Neural cell (in vitro differentiated cells): ENCODE data around the gene RBM17. TPM values are rescaled to one million over a fixed set of nuclear protein-coding genes. Genes with fewer than 3 reads are reported as not detected.

Experiments
- H2AFZ ChIP-seq: fragments of 200-600, 300-800 bp; sonication (generic), shearing (Covaris generic); 2 replicates; pipeline ENCODE4 v1.6.0; 2014; ENCODE audit warnings: low read depth, mild to moderate bottlenecking, antibody characterized with exemption, low read length, moderate library complexity
- H3F3A ChIP-seq: fragments of 200-600 bp; shearing (Covaris generic); 2 replicates; pipeline ENCODE4 v1.6.1; 2016; ENCODE audit warnings: mild to moderate bottlenecking, moderate library complexity, mixed read lengths, antibody characterized with exemption, low read length; ENCODE audit not compliant: insufficient read depth, poor library complexity, severe bottlenecking
- H3K27ac ChIP-seq: fragments of 200-600, 300-800 bp; sonication (generic), shearing (Covaris generic); 2 replicates; pipeline ENCODE4 v1.5.1; 2014; ENCODE audit warnings: mild to moderate bottlenecking, low read length, moderate library complexity
- H3K27me3 ChIP-seq: fragments of 300-800, 200-600 bp; sonication (generic), shearing (Covaris generic); 2 replicates; pipeline ENCODE4 v1.6.0; 2014; ENCODE audit warnings: mild to moderate bottlenecking, low read depth, low read length, moderate library complexity; ENCODE audit not compliant: insufficient read depth
- H3K36me3 ChIP-seq: fragments of 300-800, 200-600 bp; sonication (generic), shearing (Covaris generic); 2 replicates; pipeline ENCODE4 v1.5.1; 2014; ENCODE audit warnings: mild to moderate bottlenecking, antibody characterized with exemption, low read length, moderate library complexity; ENCODE audit not compliant: insufficient read depth
- H3K4me2 ChIP-seq: fragments of 300-800, 200-600 bp; sonication (generic), shearing (Covaris generic); 2 replicates; pipeline ENCODE4 v1.6.0; 2014; ENCODE audit warnings: mild to moderate bottlenecking, low read length
- H3K4me3 ChIP-seq: fragments of 300-800, 200-600 bp; sonication (generic), shearing (Covaris generic); 2 replicates; pipeline ENCODE4 v1.5.1; 2014; ENCODE audit warnings: mild to moderate bottlenecking, low read length, moderate library complexity
- H3K79me2 ChIP-seq: fragments of 200-600 bp; shearing (Covaris generic); replicated peaks from 2 replicates; pipeline ENCODE4 v1.6.0; 2014; ENCODE audit warnings: mild to moderate bottlenecking, low read length, moderate library complexity; ENCODE audit not compliant: insufficient read depth
- H3K9ac ChIP-seq: fragments of 300-800, 200-600 bp; sonication (generic), shearing (Covaris generic); 2 replicates; pipeline ENCODE4 v1.6.1; 2016; ENCODE audit warnings: mild to moderate bottlenecking, low read length, mixed read lengths
- H3K9me2 ChIP-seq: fragments of 200-600 bp; shearing (Covaris generic); 2 replicates; pipeline ENCODE4 v1.6.1; 2016; ENCODE audit warnings: mild to moderate bottlenecking, low read length, mixed read lengths; ENCODE audit not compliant: insufficient read depth
- H3K9me3 ChIP-seq: fragments of 200-600, 300-800 bp; sonication (generic), shearing (Covaris generic); 2 replicates; pipeline ENCODE4 v1.6.1; 2016; ENCODE audit warnings: mild to moderate bottlenecking, mixed run types, low read length, moderate library complexity, mixed read lengths
- H4K20me1 ChIP-seq: fragments of 200-600 bp; shearing (Covaris generic); 2 replicates; pipeline ENCODE4 v1.6.1; 2016; ENCODE audit warnings: mild to moderate bottlenecking, mixed run types; ENCODE audit not compliant: insufficient read depth
- EP300 ChIP-seq: fragments of 450-650 bp; conservative IDR thresholded peaks from 2 replicates; pipeline ENCODE4 v1.6.1; 2014; ENCODE audit warnings: antibody characterized with exemption, mild to moderate bottlenecking, moderate library complexity; ENCODE audit not compliant: poor library complexity, severe bottlenecking
- EZH2 ChIP-seq: fragments of 200-600, 300-800 bp; shearing (Covaris generic), sonication (generic); IDR thresholded peaks from 2 replicates; pipeline ENCODE4 v1.6.1; 2014; ENCODE audit warnings: antibody characterized with exemption, low read length, borderline replicate concordance, mild to moderate bottlenecking; ENCODE audit not compliant: insufficient read depth, poor library complexity, severe bottlenecking
- MXI1 ChIP-seq: fragments of 450-650 bp; conservative IDR thresholded peaks from 2 replicates; pipeline ENCODE4 v1.6.1; 2014; ENCODE audit warnings: antibody characterized with exemption, mild to moderate bottlenecking; ENCODE audit not compliant: poor library complexity, severe bottlenecking
- POLR2AphosphoS5 ChIP-seq: IDR thresholded peaks from 2 replicates; pipeline ENCODE4 v1.6.1; 2012
- RAD21 ChIP-seq: fragments of 450-650 bp; conservative IDR thresholded peaks from 2 replicates; pipeline ENCODE4 v1.6.1; 2014; ENCODE audit warnings: antibody characterized with exemption, mild to moderate bottlenecking, moderate library complexity
- SMC3 ChIP-seq: fragments of 450-650 bp; conservative IDR thresholded peaks from 2 replicates; pipeline ENCODE4 v1.6.1; 2014; ENCODE audit warnings: antibody characterized with exemption, mild to moderate bottlenecking, moderate library complexity; ENCODE audit not compliant: poor library complexity
- TAF1 ChIP-seq: IDR thresholded peaks from 2 replicates; pipeline ENCODE4 v1.6.1; 2012; ENCODE audit warnings: low read depth
- polyA plus RNA-seq: library from polyadenylated mRNA; depleted of rRNA; stranded (reverse); fragments of >200 nt; gene quantifications from 2 replicates; pipeline ENCODE4 v1.2.3, GENCODE V29; 2014
- TF ChIP-seq, protein P1 (sequence below): fragments of 450-650 bp; IDR thresholded peaks from 2 replicates; pipeline ENCODE4 v1.5.1; 2014; ENCODE audit warnings: antibody characterized with exemption, mild to moderate bottlenecking, moderate library complexity; ENCODE audit not compliant: poor library complexity, severe bottlenecking
- TF ChIP-seq, protein P2 (sequence below): IDR thresholded peaks from 2 replicates; pipeline ENCODE4 v1.6.1; 2012; ENCODE audit warnings: borderline replicate concordance

Gene RBM17
- polyA plus RNA-seq, 1 donor from 2014 or later = 109 TPM

DNA sequence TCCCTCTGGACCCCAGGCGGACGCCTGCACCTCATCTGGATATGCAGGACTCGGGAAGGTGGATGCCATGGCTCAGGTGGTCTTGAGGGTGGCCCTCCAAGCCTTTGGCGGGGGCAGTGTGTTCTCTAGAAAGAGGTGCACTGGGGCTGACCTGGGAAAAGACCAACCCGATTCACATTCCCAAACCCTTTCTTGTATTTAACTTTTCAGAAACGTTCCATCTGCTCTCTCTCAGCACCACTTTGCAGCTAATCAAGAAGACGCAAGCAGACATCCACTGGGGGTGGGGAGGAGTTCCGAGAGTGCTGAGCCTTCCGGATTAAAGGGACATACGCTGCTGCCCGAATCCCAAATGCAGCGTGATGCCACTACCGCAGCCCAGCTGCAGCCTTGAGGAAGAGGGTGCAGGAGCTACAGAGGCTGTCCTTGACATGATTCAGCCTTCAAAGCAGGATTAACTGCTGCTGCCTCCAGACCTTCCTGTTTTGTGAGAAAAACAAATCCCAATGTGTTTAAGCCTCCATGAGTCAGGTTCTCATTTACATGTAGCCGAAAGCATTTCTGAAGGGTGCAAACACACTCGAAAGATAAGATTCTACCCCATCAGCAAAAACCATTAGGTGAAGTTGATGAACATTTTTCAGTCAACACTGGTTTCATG, 39.9 kb downstream of the RBM17 start:
- Histone ChIP-seq H3K36me3 (no peaks in the 10 kb centered on the region), H3K4me3 (no peak overlapping the region), H3K27ac (no peak overlapping the region), H3K9me3 (no peaks in the 10 kb centered on the region), H3K9me2 (no peaks in the 10 kb centered on the region), H3K79me2 (no peaks in the 10 kb centered on the region), H3K9ac (no peak overlapping the region), H3K27me3 (no peaks in the 10 kb centered on the region), H2AFZ (no peak overlapping the region), H3F3A (no peaks in the 10 kb centered on the region), H4K20me1 (no peaks in the 10 kb centered on the region), H3K4me2 (no peak overlapping the region)
- TF ChIP-seq EP300 (no peak), TAF1 (no peak), RAD21 (no peak), EZH2 (no peak), POLR2AphosphoS5 (no peak), MXI1 (no peak), SMC3 (no peak)
- TF ChIP-seq, protein P1, sequence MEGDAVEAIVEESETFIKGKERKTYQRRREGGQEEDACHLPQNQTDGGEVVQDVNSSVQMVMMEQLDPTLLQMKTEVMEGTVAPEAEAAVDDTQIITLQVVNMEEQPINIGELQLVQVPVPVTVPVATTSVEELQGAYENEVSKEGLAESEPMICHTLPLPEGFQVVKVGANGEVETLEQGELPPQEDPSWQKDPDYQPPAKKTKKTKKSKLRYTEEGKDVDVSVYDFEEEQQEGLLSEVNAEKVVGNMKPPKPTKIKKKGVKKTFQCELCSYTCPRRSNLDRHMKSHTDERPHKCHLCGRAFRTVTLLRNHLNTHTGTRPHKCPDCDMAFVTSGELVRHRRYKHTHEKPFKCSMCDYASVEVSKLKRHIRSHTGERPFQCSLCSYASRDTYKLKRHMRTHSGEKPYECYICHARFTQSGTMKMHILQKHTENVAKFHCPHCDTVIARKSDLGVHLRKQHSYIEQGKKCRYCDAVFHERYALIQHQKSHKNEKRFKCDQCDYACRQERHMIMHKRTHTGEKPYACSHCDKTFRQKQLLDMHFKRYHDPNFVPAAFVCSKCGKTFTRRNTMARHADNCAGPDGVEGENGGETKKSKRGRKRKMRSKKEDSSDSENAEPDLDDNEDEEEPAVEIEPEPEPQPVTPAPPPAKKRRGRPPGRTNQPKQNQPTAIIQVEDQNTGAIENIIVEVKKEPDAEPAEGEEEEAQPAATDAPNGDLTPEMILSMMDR = no peak
- TF ChIP-seq, protein P2, sequence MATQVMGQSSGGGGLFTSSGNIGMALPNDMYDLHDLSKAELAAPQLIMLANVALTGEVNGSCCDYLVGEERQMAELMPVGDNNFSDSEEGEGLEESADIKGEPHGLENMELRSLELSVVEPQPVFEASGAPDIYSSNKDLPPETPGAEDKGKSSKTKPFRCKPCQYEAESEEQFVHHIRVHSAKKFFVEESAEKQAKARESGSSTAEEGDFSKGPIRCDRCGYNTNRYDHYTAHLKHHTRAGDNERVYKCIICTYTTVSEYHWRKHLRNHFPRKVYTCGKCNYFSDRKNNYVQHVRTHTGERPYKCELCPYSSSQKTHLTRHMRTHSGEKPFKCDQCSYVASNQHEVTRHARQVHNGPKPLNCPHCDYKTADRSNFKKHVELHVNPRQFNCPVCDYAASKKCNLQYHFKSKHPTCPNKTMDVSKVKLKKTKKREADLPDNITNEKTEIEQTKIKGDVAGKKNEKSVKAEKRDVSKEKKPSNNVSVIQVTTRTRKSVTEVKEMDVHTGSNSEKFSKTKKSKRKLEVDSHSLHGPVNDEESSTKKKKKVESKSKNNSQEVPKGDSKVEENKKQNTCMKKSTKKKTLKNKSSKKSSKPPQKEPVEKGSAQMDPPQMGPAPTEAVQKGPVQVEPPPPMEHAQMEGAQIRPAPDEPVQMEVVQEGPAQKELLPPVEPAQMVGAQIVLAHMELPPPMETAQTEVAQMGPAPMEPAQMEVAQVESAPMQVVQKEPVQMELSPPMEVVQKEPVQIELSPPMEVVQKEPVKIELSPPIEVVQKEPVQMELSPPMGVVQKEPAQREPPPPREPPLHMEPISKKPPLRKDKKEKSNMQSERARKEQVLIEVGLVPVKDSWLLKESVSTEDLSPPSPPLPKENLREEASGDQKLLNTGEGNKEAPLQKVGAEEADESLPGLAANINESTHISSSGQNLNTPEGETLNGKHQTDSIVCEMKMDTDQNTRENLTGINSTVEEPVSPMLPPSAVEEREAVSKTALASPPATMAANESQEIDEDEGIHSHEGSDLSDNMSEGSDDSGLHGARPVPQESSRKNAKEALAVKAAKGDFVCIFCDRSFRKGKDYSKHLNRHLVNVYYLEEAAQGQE = no peak

DNA sequence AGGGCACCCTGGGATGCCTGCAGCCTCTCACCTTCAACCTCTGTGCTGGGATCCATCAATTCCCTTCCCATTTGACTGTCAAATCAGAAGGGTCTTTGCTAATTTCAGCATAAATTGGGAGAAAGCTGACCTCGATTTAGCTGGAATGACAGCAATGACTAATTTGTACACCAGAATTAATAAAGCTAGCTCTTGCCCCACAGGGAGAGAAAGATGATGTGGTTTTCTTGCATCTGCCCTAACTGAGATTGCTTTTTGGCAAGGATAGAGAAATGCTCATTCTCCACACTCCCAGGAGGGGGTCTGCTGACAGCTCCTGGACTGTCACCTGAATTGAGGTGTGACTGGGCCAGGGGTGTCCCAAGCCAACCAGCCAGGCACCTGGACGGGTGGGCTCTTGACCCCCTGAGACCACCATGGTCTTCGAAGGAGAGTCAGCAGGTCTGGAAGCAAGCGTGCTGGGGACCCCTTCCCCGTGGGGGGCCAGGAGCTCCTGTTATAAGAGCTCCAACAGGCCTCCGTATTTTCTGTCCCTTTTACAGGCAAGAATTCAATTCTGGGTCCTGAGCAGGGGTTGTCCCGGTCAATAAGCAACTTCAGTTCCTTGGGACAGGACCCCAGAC, 42.1 kb downstream of the RBM17 start:
- no peaks in the 10 kb centered on the region for H3K27me3 ChIP-seq
- no peaks in the 10 kb centered on the region for H3K36me3 ChIP-seq
- TF ChIP-seq SMC3 (no peak), EP300 (no peak), POLR2AphosphoS5 (no peak), EZH2 (no peak), MXI1 (no peak), TAF1 (no peak), RAD21 (no peak)
- TF ChIP-seq, protein P1 = no peak
- TF ChIP-seq, protein P2 = no peak
- no peak overlapping the region for H2AFZ ChIP-seq
- no peaks in the 10 kb centered on the region for H3K9me2 ChIP-seq
- no peaks in the 10 kb centered on the region for H4K20me1 ChIP-seq
- H3K9ac ChIP-seq = no peak overlapping the region
- no peak overlapping the region for H3K4me2 ChIP-seq
- no peaks in the 10 kb centered on the region for H3K79me2 ChIP-seq
- no peak overlapping the region for H3K4me3 ChIP-seq
- H3K27ac ChIP-seq = no peak overlapping the region
- H3F3A ChIP-seq = no peaks in the 10 kb centered on the region
- H3K9me3 ChIP-seq = no peaks in the 10 kb centered on the region
